Epithelial cell of umbilical artery (primary cell): Measurements from ENCODE around the gene PRSS27. TPM values are rescaled to one million over a fixed set of nuclear protein-coding genes. Genes with fewer than 3 reads are reported as not detected.

Source experiments
- total RNA-seq: library from RNA; depleted of rRNA; stranded (reverse); fragments of >200 nt; gene quantifications from 2 replicates; pipeline ENCODE4 v1.2.3, GENCODE V29; 2014

Gene PRSS27
- 0.32 and 0.46 TPM in 2 replicates for total RNA-seq

DNA sequence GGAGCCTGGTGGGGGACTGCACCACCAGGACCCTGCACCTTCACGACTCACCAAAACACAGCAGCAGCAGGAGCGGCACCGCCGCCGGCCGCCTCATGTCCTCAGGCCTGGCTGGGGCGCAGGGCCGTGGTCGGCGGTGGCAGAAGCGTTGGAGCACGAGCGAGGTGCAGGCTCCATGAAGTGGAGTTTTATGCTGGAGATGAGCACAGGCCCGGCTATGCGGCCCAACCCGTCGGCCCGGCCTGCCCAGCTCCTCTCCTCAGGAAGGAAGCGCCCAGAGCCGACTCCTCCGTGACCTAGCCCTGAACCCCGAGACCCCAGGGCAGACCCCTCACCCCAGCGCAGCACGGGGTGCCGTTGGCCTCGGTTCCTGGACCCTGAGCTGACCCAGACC, at the start of gene PRSS27:
PRSS27 (minus strand) TSS at position 161 of the 394 bp plus-strand sequence; CDS start at position 97, 64 bp downstream.

DNA sequence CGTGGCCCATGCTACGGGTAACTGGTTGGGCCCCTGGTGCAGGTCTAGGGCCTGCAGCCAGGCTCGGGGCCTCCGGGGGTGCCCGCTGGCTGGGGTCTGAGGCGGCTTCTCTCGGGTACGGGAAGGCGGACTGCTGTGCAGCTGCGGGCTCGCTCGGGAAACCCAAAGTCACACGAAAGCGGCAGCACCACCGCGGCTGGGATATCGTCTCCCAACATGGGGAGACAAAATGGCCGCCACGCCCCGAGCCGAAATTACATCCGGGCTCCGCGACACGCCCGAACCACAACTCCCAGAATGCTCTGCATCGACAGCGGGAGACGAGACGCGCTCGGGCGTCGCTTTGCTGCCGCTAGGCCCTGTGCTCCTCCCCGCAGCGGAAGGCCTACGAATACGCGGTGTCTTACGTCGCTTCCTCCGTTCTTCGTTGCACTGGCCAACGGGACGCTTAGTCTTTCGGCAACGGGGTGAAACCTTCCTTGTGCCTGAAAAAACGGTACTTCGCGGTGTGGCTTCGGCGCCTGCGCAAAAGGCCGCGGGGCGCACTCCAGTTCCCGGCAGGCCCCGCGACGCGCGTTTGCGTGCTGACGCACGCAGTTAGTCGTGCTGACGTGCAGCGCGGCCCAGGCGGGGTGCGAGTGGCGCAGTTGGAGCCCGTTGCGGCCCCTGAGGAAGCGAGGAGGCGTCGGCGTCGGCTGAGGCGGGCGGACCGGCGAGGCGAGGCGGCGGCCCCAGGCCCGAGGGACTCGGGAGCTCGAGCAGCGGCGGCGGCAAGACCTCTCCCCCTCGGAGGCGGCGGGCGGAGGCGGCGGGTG, 32.2 kb upstream of the PRSS27 start, which contains the start of gene SRRM2:
SRRM2 (plus strand) TSS at position 604 of the 815 bp plus-strand sequence. CDS start 3,727 bp downstream, outside the sequence.

DNA sequence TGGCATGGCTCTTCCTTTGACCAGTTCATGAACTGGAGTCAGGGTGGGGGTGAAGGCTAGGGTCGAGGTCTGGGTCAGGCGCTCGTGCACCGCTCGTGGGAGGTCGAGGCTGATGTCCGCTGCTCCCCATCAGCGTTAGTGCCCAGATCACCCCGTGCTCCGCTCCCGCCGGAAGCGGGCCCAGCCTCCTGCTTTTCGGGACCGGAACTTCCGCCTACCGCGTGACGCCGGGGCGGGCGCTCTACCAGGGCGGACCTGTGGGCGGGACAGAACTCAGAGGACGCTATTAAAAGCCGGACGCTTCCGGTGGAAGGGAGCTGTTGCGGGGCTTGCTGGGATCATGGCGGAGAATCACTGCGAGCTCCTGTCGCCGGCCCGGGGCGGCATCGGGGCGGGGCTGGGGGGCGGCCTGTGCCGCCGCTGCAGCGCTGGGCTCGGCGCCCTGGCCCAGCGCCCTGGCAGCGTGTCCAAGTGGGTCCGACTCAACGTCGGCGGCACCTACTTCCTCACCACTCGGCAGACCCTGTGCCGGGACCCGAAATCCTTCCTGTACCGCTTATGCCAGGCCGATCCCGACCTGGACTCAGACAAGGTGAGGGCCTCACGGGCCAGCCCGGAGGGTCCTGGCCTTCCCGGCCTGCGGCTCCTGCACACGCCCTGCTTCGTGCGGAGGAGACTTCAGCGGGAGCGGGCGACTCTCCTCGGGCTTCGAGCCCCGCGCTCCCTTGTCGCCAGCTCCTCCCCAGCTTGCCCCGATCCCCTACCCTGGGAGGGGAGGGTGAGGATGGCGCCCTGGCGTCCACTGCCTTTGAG, 37.6 kb downstream of the PRSS27 start, which contains the start of gene KCTD5:
KCTD5 (plus strand) TSS at position 315 of the 813 bp plus-strand sequence; CDS start at position 341, 26 bp downstream.

Other genes with a start within 250 kb of the PRSS27 start
- gene NTN3, start 248.9 kb downstream of the PRSS27 start, total RNA-seq, result not detected in 2 replicates
- 9.7 and 10.6 TPM in 2 replicates for gene TBC1D24, start 245.1 kb downstream of the PRSS27 start, total RNA-seq
- 4.3 and 4.5 TPM in 2 replicates for gene ATP6V0C, start 206.3 kb downstream of the PRSS27 start, total RNA-seq
- 27.6 and 36.2 TPM in 2 replicates for gene AMDHD2, start 199.9 kb downstream of the PRSS27 start, total RNA-seq
- gene CEMP1, start 188.8 kb downstream of the PRSS27 start, total RNA-seq, result not detected in 2 replicates
- 16.2 and 26.7 TPM in 2 replicates for gene PDPK1, start 182.2 kb downstream of the PRSS27 start, total RNA-seq
- 19.9 and 27.9 TPM in 2 replicates for gene KCTD5, start 37.7 kb downstream of the PRSS27 start, total RNA-seq
- 31.9 and 36.7 TPM in 2 replicates for gene SRRM2, start 32.4 kb upstream of the PRSS27 start, total RNA-seq
- gene ELOB, start 57.1 kb upstream of the PRSS27 start, total RNA-seq, result 394 and 1,158 TPM in 2 replicates
- gene PRSS33, start 67.3 kb upstream of the PRSS27 start, total RNA-seq, result not detected in 2 replicates
- not detected in 2 replicates for gene PRSS41, start 78.2 kb upstream of the PRSS27 start, total RNA-seq
- 1.9 TPM in 1 of 2 replicates, not detected in the other for gene PRSS21, start 97.0 kb upstream of the PRSS27 start, total RNA-seq
- gene ZG16B, start 110.1 kb upstream of the PRSS27 start, total RNA-seq, result 0.65 and 1.5 TPM in 2 replicates
- gene PRSS22, start 137.9 kb upstream of the PRSS27 start, total RNA-seq, result not detected in 2 replicates
- 70.5 and 86.8 TPM in 2 replicates for gene FLYWCH2, start 163.0 kb upstream of the PRSS27 start, total RNA-seq
- gene FLYWCH1, start 191.7 kb upstream of the PRSS27 start, total RNA-seq, result 31.3 and 33.1 TPM in 2 replicates
- not detected in 2 replicates for gene KREMEN2, start 244.1 kb upstream of the PRSS27 start, total RNA-seq
- 9.1 and 15.3 TPM in 2 replicates for gene PAQR4, start 249.1 kb upstream of the PRSS27 start, total RNA-seq